Measurements from ENCODE around the gene RNF148.
"Not testable (repeated sequence)": the region's sequence is repeated elsewhere in the genome, so short reads cannot be mapped to it uniquely, and the experiment has no call there.

The RNF148 gene

GRCh38 chr7:122682815-122683550, 19.7 kb downstream of the RNF148 start:
- DNase-seq (ENCODE audit: low read depth) = no peak
- TF ChIP-seq CTCF (IDR thresholded peaks at IDR 0.05; ENCODE audit: low read depth, low read length) (no peak), POLR2A (IDR thresholded peaks at IDR 0.05; ENCODE audit: extremely low read depth, insufficient read length) (no peak), MYC (IDR thresholded peaks at IDR 0.05; ENCODE audit: low read depth, low read length) (no peak), MAX (IDR thresholded peaks at IDR 0.05; ENCODE audit: low read depth, low read length) (no peak)
- H3K4me3 ChIP-seq (ENCODE audit: low read depth, low read length) = no peak overlapping the region

GRCh38 chr7:122681186-122681585, 21.5 kb downstream of the RNF148 start:
- not testable (repeated sequence) for DNase-seq (ENCODE audit: low read depth); H3K4me3 ChIP-seq (ENCODE audit: low read depth, low read length)

GRCh38 chr7:122679813-122680212, 22.9 kb downstream of the RNF148 start:
- H3K4me3 ChIP-seq (ENCODE audit: low read depth, low read length) = no peak overlapping the region
- DNase-seq (ENCODE audit: low read depth) = no peak
- TF ChIP-seq POLR2A (IDR thresholded peaks at IDR 0.05; ENCODE audit: extremely low read depth, insufficient read length) (no peak), MYC (IDR thresholded peaks at IDR 0.05; ENCODE audit: low read depth, low read length) (no peak)

- not testable (repeated sequence) for H3K4me3 ChIP-seq (ENCODE audit: low read depth, low read length); DNase-seq (ENCODE audit: low read depth)
Observed at GRCh38 chr7:122679269-122679709, 23.4 kb downstream of the RNF148 start.

GRCh38 chr7:122677149-122677548, 25.6 kb downstream of the RNF148 start:
- no peak for DNase-seq (ENCODE audit: low read depth)
- TF ChIP-seq CTCF (IDR thresholded peaks at IDR 0.05; ENCODE audit: low read depth, low read length) (no peak), MAX (IDR thresholded peaks at IDR 0.05; ENCODE audit: low read depth, low read length) (no peak), POLR2A (IDR thresholded peaks at IDR 0.05; ENCODE audit: extremely low read depth, insufficient read length) (no peak), MYC (IDR thresholded peaks at IDR 0.05; ENCODE audit: low read depth, low read length) (no peak)
- H3K4me3 ChIP-seq (ENCODE audit: low read depth, low read length) = no peak overlapping the region

GRCh38 chr7:122676466-122676865, 26.3 kb downstream of the RNF148 start:
- no peak overlapping the region for H3K4me3 ChIP-seq (ENCODE audit: low read depth, low read length)
- no peak for TF ChIP-seq CTCF (IDR thresholded peaks at IDR 0.05; ENCODE audit: low read depth, low read length)
- no peak for TF ChIP-seq POLR2A (IDR thresholded peaks at IDR 0.05; ENCODE audit: extremely low read depth, insufficient read length)
- TF ChIP-seq MYC (IDR thresholded peaks at IDR 0.05; ENCODE audit: low read depth, low read length) = no peak
- no peak for TF ChIP-seq MAX (IDR thresholded peaks at IDR 0.05; ENCODE audit: low read depth, low read length)
- DNase-seq (ENCODE audit: low read depth) = no peak

GRCh38 chr7:122675621-122676020, 27.1 kb downstream of the RNF148 start:
- H3K4me3 ChIP-seq (ENCODE audit: low read depth, low read length) = no peak overlapping the region
- no peak for DNase-seq (ENCODE audit: low read depth)
- TF ChIP-seq MYC (IDR thresholded peaks at IDR 0.05; ENCODE audit: low read depth, low read length) = no peak

GRCh38 chr7:122675011-122675410, 27.7 kb downstream of the RNF148 start:
- no peak overlapping the region for H3K4me3 ChIP-seq (ENCODE audit: low read depth, low read length)
- no peak for DNase-seq (ENCODE audit: low read depth)
- TF ChIP-seq MAX (IDR thresholded peaks at IDR 0.05; ENCODE audit: low read depth, low read length) (no peak), CTCF (IDR thresholded peaks at IDR 0.05; ENCODE audit: low read depth, low read length) (no peak), MYC (IDR thresholded peaks at IDR 0.05; ENCODE audit: low read depth, low read length) (no peak), POLR2A (IDR thresholded peaks at IDR 0.05; ENCODE audit: extremely low read depth, insufficient read length) (no peak)
